GM18508 (cell line): ENCODE data around the gene SPAG6.

Experiments used
- ATAC-seq: cut with Tn5 transposase; IDR thresholded peaks from one replicate; pipeline ENCODE4 v1.9.1; 2021; ENCODE audit warnings: moderate number of reproducible peaks; ENCODE audit not compliant: insufficient read depth, unreplicated experiment

SPAG6 gene

GRCh38 chr10:22453948-22454591, 108.8 kb downstream of the SPAG6 start:
- ATAC-seq = no peak

GRCh38 chr10:22454634-22455033, 109.3 kb downstream of the SPAG6 start:
- ATAC-seq = no peak

- no peak for ATAC-seq
These were observed 110.0 kb downstream of the SPAG6 start for GRCh38 chr10:22455068-22455857.

GRCh38 chr10:22456486-22456885, 111.2 kb downstream of the SPAG6 start:
- no peak for ATAC-seq

GRCh38 chr10:22458272-22459038, 113.2 kb downstream of the SPAG6 start:
- no peak for ATAC-seq

- ATAC-seq = no peak
These were observed 114.2 kb downstream of the SPAG6 start for GRCh38 chr10:22459496-22459895.

- no peak for ATAC-seq
These were observed 114.8 kb downstream of the SPAG6 start for GRCh38 chr10:22460101-22460500.

GRCh38 chr10:22460531-22461403, 115.5 kb downstream of the SPAG6 start:
- no peak for ATAC-seq

- ATAC-seq = no peak
These were observed 116.6 kb downstream of the SPAG6 start for GRCh38 chr10:22461891-22462290.

- ATAC-seq = no peak
These were observed 118.0 kb downstream of the SPAG6 start for GRCh38 chr10:22463255-22463654.

GRCh38 chr10:22464966-22465629, 119.8 kb downstream of the SPAG6 start:
- ATAC-seq = no peak

- no peak for ATAC-seq
These were observed 121.6 kb downstream of the SPAG6 start for GRCh38 chr10:22466763-22467334.
